Spleen (tissue), 11 donors: ENCODE data around the gene CYP3A4. TPM values are rescaled to one million over a fixed set of nuclear protein-coding genes. Genes with fewer than 3 reads are reported as not detected.

Experiments used
- DNase-seq: peaks from one replicate; pipeline ENCODE4 v3.0.0-alpha.2; 2020
- H3K27ac ChIP-seq, 8 donors: fragments of 200-600 bp; sonication (generic) in 7 of 8; 1 replicate in 4 of 8; 2 replicates in 4 of 8; pipeline versions ENCODE4 v1.5.0 to v1.8.0; 2016 to 2021; ENCODE audit warnings: inconsistent platforms in 4 of 8, mild to moderate bottlenecking in 4 of 8, moderate library complexity in 1 of 8
- H3K27me3 ChIP-seq, 7 donors: fragments of 200-600 bp; sonication (generic) in 6 of 7; replicated peaks in 1 of 7; 1 replicate in 4 of 7; 2 replicates in 3 of 7; pipeline versions ENCODE4 v1.5.0 to v1.8.0; 2016 to 2021; ENCODE audit warnings: inconsistent platforms in 3 of 7, mild to moderate bottlenecking in 1 of 7
- H3K36me3 ChIP-seq, 6 donors: fragments of 200-600 bp; sonication (generic) in 5 of 6; 1 replicate in 4 of 6; 2 replicates in 2 of 6; pipeline versions ENCODE4 v1.5.0 to v1.8.0; 2016 to 2021; ENCODE audit warnings: inconsistent platforms in 2 of 6
- H3K4me1 ChIP-seq, 6 donors: fragments of 200-600 bp; sonication (generic) in 5 of 6; 1 replicate in 3 of 6; 2 replicates in 3 of 6; pipeline versions ENCODE4 v1.5.0 to v1.8.0; 2016 to 2021; ENCODE audit warnings: inconsistent platforms in 3 of 6
- H3K4me3 ChIP-seq, 8 donors: fragments of 200-600 bp; sonication (generic) in 7 of 8; 1 replicate in 4 of 8; 2 replicates in 4 of 8; pipeline versions ENCODE4 v1.5.0 to v1.8.0; 2016 to 2021; ENCODE audit warnings: inconsistent platforms in 4 of 8, mild to moderate bottlenecking in 4 of 8, moderate library complexity in 2 of 8
- H3K9me3 ChIP-seq, 8 donors: fragments of 200-600 bp; sonication (generic) in 7 of 8; 1 replicate in 4 of 8; 2 replicates in 4 of 8; pipeline versions ENCODE4 v1.5.0 to v1.8.0; 2016 to 2021; ENCODE audit warnings: inconsistent platforms in 4 of 8
- POLR2A ChIP-seq, 3 donors: fragments of 450-650 bp; IDR thresholded peaks; one replicate each; pipeline ENCODE4 v1.5.1; 2017; ENCODE audit warnings: antibody characterized with exemption in 3 of 3, mild to moderate bottlenecking in 1 of 3
- POLR2AphosphoS5 ChIP-seq, 3 donors: sonication (generic); formaldehyde crosslinking; IDR thresholded peaks; one replicate each; pipeline ENCODE4 v1.5.1; 2017; ENCODE audit warnings: antibody characterized with exemption in 3 of 3
- WGBS, 5 donors: extraction: QIAGEN DNeasy Blood & Tissue Kit in 3 of 5; methylation state at CpG; one replicate each; pipeline versions ENCODE4 v1.1.5 to v1.1.7; 2013 to 2018; 5-methylcytosine and 5-hydroxymethylcytosine counted together
- intact Hi-C: fragments of 100-400 bp; cut with DNase I; formaldehyde crosslinking; loops from one replicate; pipeline ENCODE4 v1.15.0; 2023; ENCODE audit warnings: low total_unique reads
- polyA plus RNA-seq, 3 donors: library from polyadenylated mRNA; stranded (reverse); fragments of 200-250 nt; gene quantifications; one replicate each; pipeline ENCODE4 v1.2.1, GENCODE V29; 2013
- total RNA-seq, 7 donors: library from RNA; depleted of rRNA in 3 of 7; stranded (reverse); fragments of >200 nt in 3 of 7; fragmentation: NEBNext Ultra II Directional in 4 of 7; extraction: Animal tissue kit (Norgen Biotek cat#: 25700) in 4 of 7; gene quantifications; one replicate each; pipeline versions ENCODE4 v1.1.0 to v1.2.1, GENCODE V29; 2016 to 2021
- TF ChIP-seq, protein P1 (sequence below), 11 experiments: fragments of 200-600 bp in 7 of 11; fragments of 450-650 bp in 4 of 11; sonication (generic) in 4 of 11; IDR thresholded peaks in 8 of 11; conservative IDR thresholded peaks in 3 of 11; 1 replicate in 7 of 11; 2 replicates in 4 of 11; pipeline versions ENCODE4 v1.4.0 to v1.8.0; 2016 to 2021; ENCODE audit warnings: antibody characterized with exemption in 11 of 11, inconsistent platforms in 4 of 11, mild to moderate bottlenecking in 1 of 11
- donor health status: healthy with polysubstance abuse.
- donor health status: DM: no; HTN: no; CAD: no; lungs with moderate emphysema.
- donor health status: DM: no; HTN: no; CAD: no.
- donor health status: Bipolar disorder and iron deficiency.
- donor health status: healthy.
- donor health status: DM: no; HTN: no; CAD: no.
- donor health status: DM: yes; HTN: yes; CAD: no.

CYP3A4 gene
- total and polyA plus RNA-seq, 10 donors = not detected

DNA sequence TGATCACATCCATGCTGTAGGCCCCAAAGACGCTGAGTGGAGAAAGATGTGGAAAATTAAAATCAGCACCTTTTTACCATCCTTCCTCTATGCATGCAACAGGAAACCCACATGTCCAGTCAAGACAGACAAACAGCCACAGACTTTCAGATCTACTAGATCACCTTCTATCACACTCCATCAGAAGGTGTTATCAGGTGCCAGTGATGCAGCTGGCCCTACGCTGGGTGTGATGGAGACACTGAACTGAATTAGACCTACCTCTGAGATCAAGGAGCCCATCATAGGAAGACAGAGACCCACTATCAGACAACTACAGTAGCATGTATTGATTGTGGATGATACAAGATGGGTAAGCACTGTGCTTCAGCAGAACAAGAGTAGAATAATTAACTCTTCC is 15.5 kb downstream of the CYP3A4 start:
- 70 to 81% (median 75%) methylated on average over 2 of the region's 2 CpGs for WGBS, 5 donors
- Histone ChIP-seq H3K27me3 (peaks cover 0 to 58% (median 10%) of the 10 kb centered on the region in 7 donors), H3K27ac (no peak overlapping the region), H3K36me3 (no peaks in the 10 kb centered on the region), H3K4me1 (peaks cover 0 to 8% (median 0%) of the 10 kb centered on the region in 6 donors), H3K9me3 (peaks cover 0 to 5% (median 0%) of the 10 kb centered on the region in 8 donors), H3K4me3 (no peak overlapping the region)
- TF ChIP-seq POLR2A (IDR thresholded peaks at IDR 0.05) (no peak), POLR2AphosphoS5 (IDR thresholded peaks at IDR 0.05) (no peak)
- TF ChIP-seq, protein P1, sequence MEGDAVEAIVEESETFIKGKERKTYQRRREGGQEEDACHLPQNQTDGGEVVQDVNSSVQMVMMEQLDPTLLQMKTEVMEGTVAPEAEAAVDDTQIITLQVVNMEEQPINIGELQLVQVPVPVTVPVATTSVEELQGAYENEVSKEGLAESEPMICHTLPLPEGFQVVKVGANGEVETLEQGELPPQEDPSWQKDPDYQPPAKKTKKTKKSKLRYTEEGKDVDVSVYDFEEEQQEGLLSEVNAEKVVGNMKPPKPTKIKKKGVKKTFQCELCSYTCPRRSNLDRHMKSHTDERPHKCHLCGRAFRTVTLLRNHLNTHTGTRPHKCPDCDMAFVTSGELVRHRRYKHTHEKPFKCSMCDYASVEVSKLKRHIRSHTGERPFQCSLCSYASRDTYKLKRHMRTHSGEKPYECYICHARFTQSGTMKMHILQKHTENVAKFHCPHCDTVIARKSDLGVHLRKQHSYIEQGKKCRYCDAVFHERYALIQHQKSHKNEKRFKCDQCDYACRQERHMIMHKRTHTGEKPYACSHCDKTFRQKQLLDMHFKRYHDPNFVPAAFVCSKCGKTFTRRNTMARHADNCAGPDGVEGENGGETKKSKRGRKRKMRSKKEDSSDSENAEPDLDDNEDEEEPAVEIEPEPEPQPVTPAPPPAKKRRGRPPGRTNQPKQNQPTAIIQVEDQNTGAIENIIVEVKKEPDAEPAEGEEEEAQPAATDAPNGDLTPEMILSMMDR (IDR thresholded peaks at IDR 0.05 in 8 of 11, conservative IDR thresholded peaks at IDR 0.05 in 3 of 11) = no peak
- DNase-seq = no peak
- intact Hi-C loops = no loop called here

DNA sequence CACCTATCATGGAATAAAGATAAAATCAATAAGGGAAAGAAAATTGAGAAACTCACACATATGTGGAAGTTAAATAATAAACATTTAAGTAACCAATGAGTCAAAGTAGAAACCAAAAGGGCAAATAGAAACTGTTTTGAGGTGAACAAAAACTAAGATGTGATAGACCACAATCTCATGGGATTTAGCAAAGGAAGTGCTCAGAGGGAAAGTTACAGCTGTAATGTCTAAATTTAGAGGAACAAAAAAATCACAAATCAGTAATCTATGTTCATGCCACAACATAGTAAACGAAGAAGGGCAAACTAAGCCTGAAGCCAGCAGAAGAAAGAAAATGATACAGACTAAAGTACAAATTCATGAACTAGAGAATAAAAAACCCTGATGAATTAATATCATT is 16.3 kb downstream of the CYP3A4 start:
- TF ChIP-seq POLR2A (IDR thresholded peaks at IDR 0.05) (no peak), POLR2AphosphoS5 (IDR thresholded peaks at IDR 0.05) (no peak)
- TF ChIP-seq, protein P1 (IDR thresholded peaks at IDR 0.05 in 8 of 11, conservative IDR thresholded peaks at IDR 0.05 in 3 of 11) = no peak
- intact Hi-C loops = no loop called here
- 21 to 54% (median 34%) methylated on average over 1 of the region's 1 CpG for WGBS, 5 donors
- H3K4me3 ChIP-seq = no peak overlapping the region
- peaks cover 0 to 50% (median 10%) of the 10 kb centered on the region in 7 donors for H3K27me3 ChIP-seq
- DNase-seq = no peak
- H3K9me3 ChIP-seq = peaks cover 0 to 5% (median 0%) of the 10 kb centered on the region in 8 donors
- peaks cover 0 to 8% (median 0%) of the 10 kb centered on the region in 6 donors for H3K4me1 ChIP-seq
- H3K27ac ChIP-seq = no peak overlapping the region
- H3K36me3 ChIP-seq = no peaks in the 10 kb centered on the region

DNA sequence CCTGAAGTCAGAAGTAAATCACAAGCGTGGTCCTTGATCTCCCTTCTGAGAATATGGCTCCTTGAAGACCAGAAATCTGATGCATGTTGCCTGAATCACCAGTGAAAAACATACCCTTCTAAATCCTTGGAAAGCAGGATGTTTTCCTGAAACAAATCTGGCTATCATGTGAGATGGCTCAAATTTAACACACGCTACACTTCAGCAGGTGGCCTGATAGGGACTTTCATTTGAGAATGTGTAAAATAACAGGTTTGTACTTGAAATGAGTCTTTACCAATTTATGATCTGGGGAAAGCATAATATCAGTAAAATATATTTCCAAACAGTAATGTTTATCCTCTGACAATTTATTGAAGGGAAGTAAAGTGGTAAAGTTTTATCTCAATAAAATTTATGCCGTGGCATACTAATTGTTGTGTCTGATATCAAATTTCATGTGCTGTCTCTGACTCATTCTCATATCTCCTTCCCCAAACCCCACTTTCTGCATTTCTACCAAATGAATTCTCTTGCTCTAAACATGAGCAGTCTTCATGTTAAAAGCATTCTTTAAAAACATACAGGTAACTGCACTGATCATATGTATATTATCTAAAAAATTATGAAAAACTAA is 17.4 kb downstream of the CYP3A4 start:
- DNase-seq = no peak
- peaks cover 0 to 5% (median 0%) of the 10 kb centered on the region in 8 donors for H3K9me3 ChIP-seq
- 91 to 98% (median 92%) methylated on average over 3 of the region's 3 CpGs for WGBS, 5 donors
- peaks cover 0 to 40% (median 9%) of the 10 kb centered on the region in 7 donors for H3K27me3 ChIP-seq
- no peaks in the 10 kb centered on the region for H3K36me3 ChIP-seq
- TF ChIP-seq POLR2A (IDR thresholded peaks at IDR 0.05) (no peak), POLR2AphosphoS5 (IDR thresholded peaks at IDR 0.05) (no peak)
- TF ChIP-seq, protein P1 (IDR thresholded peaks at IDR 0.05 in 8 of 11, conservative IDR thresholded peaks at IDR 0.05 in 3 of 11) = no peak
- no peak overlapping the region for H3K4me3 ChIP-seq
- peaks cover 0 to 8% (median 0%) of the 10 kb centered on the region in 6 donors for H3K4me1 ChIP-seq
- intact Hi-C loops = no loop called here
- H3K27ac ChIP-seq = no peak overlapping the region

DNA sequence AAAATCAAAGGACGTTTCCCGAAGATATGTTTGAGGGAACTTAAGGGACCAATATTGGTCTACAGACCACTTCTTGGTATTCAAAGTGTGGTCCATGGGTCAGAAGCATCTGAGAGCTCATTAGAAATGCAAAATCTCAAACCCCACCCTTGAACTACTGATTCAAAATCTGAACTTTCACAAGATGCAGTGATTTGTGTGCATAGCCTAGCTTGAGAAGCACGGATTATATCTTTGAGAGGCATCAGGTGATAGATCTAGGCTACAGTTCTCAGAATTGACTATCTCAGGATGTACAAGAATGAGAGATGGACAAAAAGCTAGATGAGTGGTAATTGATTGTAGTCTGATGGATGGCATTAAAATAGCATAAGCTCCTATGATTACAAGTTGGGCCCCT is 19.5 kb downstream of the CYP3A4 start:
- Histone ChIP-seq H3K27me3 (peaks cover 0 to 21% (median 0%) of the 10 kb centered on the region in 7 donors), H3K27ac (no peak overlapping the region), H3K4me3 (no peak overlapping the region), H3K9me3 (no peaks in the 10 kb centered on the region), H3K36me3 (no peaks in the 10 kb centered on the region), H3K4me1 (peaks cover 0 to 8% (median 0%) of the 10 kb centered on the region in 6 donors)
- intact Hi-C loops = no loop called here
- no peak for DNase-seq
- TF ChIP-seq, protein P1 (IDR thresholded peaks at IDR 0.05 in 8 of 11, conservative IDR thresholded peaks at IDR 0.05 in 3 of 11) = no peak
- no peak for TF ChIP-seq POLR2AphosphoS5 (IDR thresholded peaks at IDR 0.05)
- TF ChIP-seq POLR2A (IDR thresholded peaks at IDR 0.05) = no peak
- 77 to 87% (median 85%) methylated on average over 3 of the region's 3 CpGs for WGBS, 5 donors
